GM12878 (cell line): Measurements from ENCODE around the gene APBA1. TPM values are rescaled to one million over a fixed set of nuclear protein-coding genes. Genes with fewer than 3 reads are reported as not detected.

Experiments used
- ATAC-seq: fragments of 200-7000 bp; cut with Tn5 transposase; 3 replicates; pipeline ENCODE4 v1.9.1; 2020; ENCODE audit warnings: mild to moderate bottlenecking, moderate library complexity
- BruUV-seq: library from RNA; stranded (reverse); fragments of 400-500 nt; replicated peaks from 2 replicates; lab custom pipeline; 2021; lab: Mats Ljungman, UMichigan
- CTCF ChIA-PET: fragments of 300-600 bp; sonication (Branson Sonifier 250); formaldehyde crosslinking; extraction: SDS; loops from one replicate; lab custom pipeline; 2021; ENCODE audit warnings: inconsistent platforms; lab: Yijun Ruan, JAX
- POLR2A ChIA-PET: fragments of 350-600 bp; formaldehyde crosslinking; extraction: SDS; loops from one replicate; lab custom pipeline; 2021; ENCODE audit warnings: inconsistent platforms; lab: Charles Lee
- RAD21 ChIA-PET: fragments of 300-600 bp; sonication (Branson Sonifier 250); formaldehyde crosslinking; loops from one replicate; lab custom pipeline; 2023; ENCODE audit warnings: antibody characterized with exemption; ENCODE audit not compliant: unreplicated experiment; lab: Charles Lee
- SMC1A ChIA-PET: fragments of 300-600 bp; sonication (Branson Sonifier 250); formaldehyde crosslinking; loops from one replicate; lab custom pipeline; 2023; ENCODE audit not compliant: unreplicated experiment, uncharacterized antibody; lab: Charles Lee
- DNase-seq: peaks from one replicate; pipeline ENCODE4 v3.0.0-alpha.2; 2011; ENCODE audit warnings: low read depth, low spot score
- FAIRE-seq: peaks from 3 replicates; lab custom pipeline; 2011; peaks lifted over from hg19 to GRCh38; lab: Jason Lieb, UNC
- H2AFZ ChIP-seq: 2 replicates; pipeline ENCODE4 v1.6.0; 2011; ENCODE audit warnings: low read depth, low read length, control low read depth; ENCODE audit not compliant: control insufficient read depth
- H3K27ac ChIP-seq: 2 replicates; pipeline ENCODE4 v1.5.1; 2011; ENCODE audit warnings: control low read depth; ENCODE audit not compliant: control insufficient read depth, insufficient read depth
- H3K27me3 ChIP-seq, 2 experiments: replicated peaks in 1 of 2; 2 replicates each; pipeline versions ENCODE4 v1.6.0 to v1.6.1; 2011; ENCODE audit warnings: low read length in 1 of 2; ENCODE audit not compliant: control insufficient read depth in 2 of 2, insufficient read depth in 2 of 2
- H3K36me3 ChIP-seq, 2 experiments: 2 replicates each; pipeline ENCODE4 v1.5.1; 2011; ENCODE audit warnings: low read length in 1 of 2; ENCODE audit not compliant: control insufficient read depth in 2 of 2, insufficient read depth in 2 of 2
- H3K4me1 ChIP-seq: 2 replicates; pipeline ENCODE4 v1.6.1; 2011; ENCODE audit warnings: mild to moderate bottlenecking, low read length, moderate library complexity, mixed read lengths; ENCODE audit not compliant: control insufficient read depth, insufficient read depth
- H3K4me2 ChIP-seq: 2 replicates; pipeline ENCODE4 v1.6.0; 2011; ENCODE audit warnings: control low read depth; ENCODE audit not compliant: control insufficient read depth, insufficient read depth
- H3K4me3 ChIP-seq: fragments of 200-600 bp; sonication (generic); 2 replicates; pipeline ENCODE4 v1.5.1; 2016
- H3K79me2 ChIP-seq: 2 replicates; pipeline ENCODE4 v1.6.0; 2011; ENCODE audit warnings: low read length; ENCODE audit not compliant: control insufficient read depth, insufficient read depth
- H3K9ac ChIP-seq: 2 replicates; pipeline ENCODE4 v1.8.0; 2011; ENCODE audit warnings: low read length, control low read depth, mixed read lengths; ENCODE audit not compliant: control insufficient read depth, insufficient read depth
- H3K9me3 ChIP-seq: replicated peaks from 3 replicates; pipeline ENCODE4 v1.5.1; 2011; ENCODE audit warnings: mild to moderate bottlenecking, low read length; ENCODE audit not compliant: control insufficient read depth, insufficient read depth
- H4K20me1 ChIP-seq: 2 replicates; pipeline ENCODE4 v1.6.0; 2011; ENCODE audit not compliant: control insufficient read depth, insufficient read depth
- BMI1 ChIP-seq: fragments of 450-650 bp; IDR thresholded peaks from 2 replicates; pipeline ENCODE4 v1.6.1; 2016; ENCODE audit warnings: mild to moderate bottlenecking, moderate library complexity, borderline replicate concordance
- CEBPZ ChIP-seq: fragments of 150-350 bp; IDR thresholded peaks from 2 replicates; pipeline ENCODE4 v1.6.1; 2016; ENCODE audit warnings: low read depth, low read length
- PBX3 ChIP-seq: IDR thresholded peaks from 2 replicates; pipeline ENCODE4 v1.6.1; 2011; ENCODE audit warnings: mild to moderate bottlenecking, low read depth, low read length, moderate library complexity; ENCODE audit not compliant: insufficient replicate concordance
- ZBTB40 ChIP-seq: fragments of 450-650 bp; IDR thresholded peaks from 2 replicates; pipeline ENCODE4 v1.6.1; 2016; ENCODE audit warnings: mild to moderate bottlenecking, moderate library complexity, borderline replicate concordance
- WGBS: methylation state at CpG from one replicate; pipeline ENCODE4 v1.1.6; 2016; ENCODE audit warnings: low lambda C conversion rate; ENCODE audit not compliant: insufficient replicate concordance, insufficient coverage; ENCODE audit errors: missing lambda C conversion rate; 5-methylcytosine and 5-hydroxymethylcytosine counted together
- in situ Hi-C: fragments of 300-500 bp; cut with MboI; formaldehyde crosslinking; loops from 9 replicates; pipeline ENCODE4 v1.14.3; 2018; ENCODE audit warnings: mixed read lengths
- intact Hi-C: fragments of 100-400 bp; cut with micrococcal nuclease; formaldehyde crosslinking; loops from one replicate; pipeline ENCODE4 v1.14.2; 2022; ENCODE audit not compliant: unreplicated experiment
- polyA plus RNA-seq, 11 experiments: library from polyadenylated mRNA; depleted of rRNA in 4 of 11; unstranded in 6 of 11; stranded (reverse) in 5 of 11; fragments of >200 nt; fragmentation: Nextera tagmentation in 4 of 11; fragmentation: Illumina TruSeq in 1 of 11; extraction: Ambion mirVana in 4 of 11; extraction: Trizol in 1 of 11; gene quantifications; 1 replicate in 1 of 11; 2 replicates in 10 of 11; pipeline versions ENCODE4 v1.2.1 to v1.2.3, GENCODE V29; 2011 to 2016; ENCODE audit warnings: inconsistent platforms in 2 of 11, missing spikeins in 2 of 11, low read depth in 1 of 11
- total RNA-seq, 4 experiments: library from RNA; depleted of rRNA in 3 of 4; stranded (reverse); fragments of >200 nt in 3 of 4; fragmentation: Illumina TruSeq in 1 of 4; extraction: Trizol in 1 of 4; gene quantifications; 2 replicates each; pipeline versions ENCODE4 v1.2.1 to v1.2.3, GENCODE V29; 2013 to 2021

Gene APBA1
- total and polyA plus RNA-seq, 10 of the 15 experiments (the other 5 are each of a cell fraction or from before 2014, with no cell fraction given) = 0.01 to 1.3 (median 0.05) TPM; not detected in 7

GRCh38 chr9:69623276-69623675 is 48.9 kb downstream of the APBA1 start:
- ChIA-PET RAD21 (no interaction called here), POLR2A (no interaction called here), CTCF (interaction anchor here (0.9 kb wide), 1 partner anchor 10 kb away, joined by 3 read pairs; no protein-coding TSS in a partner anchor), SMC1A (no interaction called here)
- DNase-seq (no peak), ATAC-seq (no peak), FAIRE-seq (no peak)
- Histone ChIP-seq H3K9me3 (no peaks in the 10 kb centered on the region), H3K27ac (no peak overlapping the region), H3K27me3 (no peaks in the 10 kb centered on the region), H3K4me3 (no peak overlapping the region), H3K4me2 (no peak overlapping the region), H3K4me1 (no peaks in the 10 kb centered on the region), H3K79me2 (no peaks in the 10 kb centered on the region), H2AFZ (no peak overlapping the region), H3K9ac (no peak overlapping the region), H4K20me1 (no peaks in the 10 kb centered on the region), H3K36me3 (no peaks in the 10 kb centered on the region)
- WGBS = 0% methylated on average over 3 of the region's 3 CpGs
- TF ChIP-seq ZBTB40 (no peak), BMI1 (no peak), CEBPZ (no peak), PBX3 (no peak)
- intact Hi-C loops (no loop called here), in situ Hi-C loops (no loop called here)
- no TSS peak for BruUV-seq
